ENCODE data around the gene ZNF398.
"Not testable (repeated sequence)": the region's sequence is repeated elsewhere in the genome, so short reads cannot be mapped to it uniquely, and the experiment has no call there.

GRCh38 chr7:149226366-149226765 is 79.1 kb downstream of the ZNF398 start:
- not testable (repeated sequence) for TF ChIP-seq CTCF (IDR thresholded peaks at IDR 0.05 in 4 of 5, conservative IDR thresholded peaks at IDR 0.05 in 1 of 5); POLR2A (IDR thresholded peaks at IDR 0.05)

Measured in gastrocnemius medialis (tissue), 4 donors.